ENCODE results near the gene DNAJB8. TPM values are rescaled to one million over a fixed set of nuclear protein-coding genes. Genes with fewer than 3 reads are reported as not detected.
A peak's percentile ranks its signal among the peaks of the same experiment; 100 is the strongest.

DNAJB8 gene
- total and polyA plus RNA-seq, 9 of the 15 experiments (the other 6 are each of a cell fraction or from before 2014, with no cell fraction given) = not detected

GRCh38 chr3:128487813-128488635, 21.3 kb upstream of the DNAJB8 start (continued):
- TF ChIP-seq CUX1 (CRISPR knock-in tag; IDR thresholded peaks at IDR 0.05) (no peak), TAF9B (IDR thresholded peaks at IDR 0.05; ENCODE audit: partially characterized antibody) (peak; percentile 25), ATF7 (IDR thresholded peaks at IDR 0.05) (0 out of 2 replicates have a peak, but pooled peaks have one; percentile 28), BACH1 (tag; IDR thresholded peaks at IDR 0.05) (no peak), GTF2A2 (tag; IDR thresholded peaks at IDR 0.05) (no peak), NR2F6 (CRISPR knock-in tag; IDR thresholded peaks at IDR 0.05) (no peak), ESRRA (IDR thresholded peaks at IDR 0.05; ENCODE audit: borderline replicate concordance, low read depth) (no peak), HCFC1 (IDR thresholded peaks at IDR 0.05; ENCODE audit: low read depth, low read length) (no peak)
- TF ChIP-seq, protein P1, sequence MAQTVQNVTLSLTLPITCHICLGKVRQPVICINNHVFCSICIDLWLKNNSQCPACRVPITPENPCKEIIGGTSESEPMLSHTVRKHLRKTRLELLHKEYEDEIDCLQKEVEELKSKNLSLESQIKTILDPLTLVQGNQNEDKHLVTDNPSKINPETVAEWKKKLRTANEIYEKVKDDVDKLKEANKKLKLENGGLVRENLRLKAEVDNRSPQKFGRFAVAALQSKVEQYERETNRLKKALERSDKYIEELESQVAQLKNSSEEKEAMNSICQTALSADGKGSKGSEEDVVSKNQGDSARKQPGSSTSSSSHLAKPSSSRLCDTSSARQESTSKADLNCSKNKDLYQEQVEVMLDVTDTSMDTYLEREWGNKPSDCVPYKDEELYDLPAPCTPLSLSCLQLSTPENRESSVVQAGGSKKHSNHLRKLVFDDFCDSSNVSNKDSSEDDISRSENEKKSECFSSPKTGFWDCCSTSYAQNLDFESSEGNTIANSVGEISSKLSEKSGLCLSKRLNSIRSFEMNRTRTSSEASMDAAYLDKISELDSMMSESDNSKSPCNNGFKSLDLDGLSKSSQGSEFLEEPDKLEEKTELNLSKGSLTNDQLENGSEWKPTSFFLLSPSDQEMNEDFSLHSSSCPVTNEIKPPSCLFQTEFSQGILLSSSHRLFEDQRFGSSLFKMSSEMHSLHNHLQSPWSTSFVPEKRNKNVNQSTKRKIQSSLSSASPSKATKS (CRISPR knock-in tag; IDR thresholded peaks at IDR 0.05) = no peak
- TF ChIP-seq, protein P2, sequence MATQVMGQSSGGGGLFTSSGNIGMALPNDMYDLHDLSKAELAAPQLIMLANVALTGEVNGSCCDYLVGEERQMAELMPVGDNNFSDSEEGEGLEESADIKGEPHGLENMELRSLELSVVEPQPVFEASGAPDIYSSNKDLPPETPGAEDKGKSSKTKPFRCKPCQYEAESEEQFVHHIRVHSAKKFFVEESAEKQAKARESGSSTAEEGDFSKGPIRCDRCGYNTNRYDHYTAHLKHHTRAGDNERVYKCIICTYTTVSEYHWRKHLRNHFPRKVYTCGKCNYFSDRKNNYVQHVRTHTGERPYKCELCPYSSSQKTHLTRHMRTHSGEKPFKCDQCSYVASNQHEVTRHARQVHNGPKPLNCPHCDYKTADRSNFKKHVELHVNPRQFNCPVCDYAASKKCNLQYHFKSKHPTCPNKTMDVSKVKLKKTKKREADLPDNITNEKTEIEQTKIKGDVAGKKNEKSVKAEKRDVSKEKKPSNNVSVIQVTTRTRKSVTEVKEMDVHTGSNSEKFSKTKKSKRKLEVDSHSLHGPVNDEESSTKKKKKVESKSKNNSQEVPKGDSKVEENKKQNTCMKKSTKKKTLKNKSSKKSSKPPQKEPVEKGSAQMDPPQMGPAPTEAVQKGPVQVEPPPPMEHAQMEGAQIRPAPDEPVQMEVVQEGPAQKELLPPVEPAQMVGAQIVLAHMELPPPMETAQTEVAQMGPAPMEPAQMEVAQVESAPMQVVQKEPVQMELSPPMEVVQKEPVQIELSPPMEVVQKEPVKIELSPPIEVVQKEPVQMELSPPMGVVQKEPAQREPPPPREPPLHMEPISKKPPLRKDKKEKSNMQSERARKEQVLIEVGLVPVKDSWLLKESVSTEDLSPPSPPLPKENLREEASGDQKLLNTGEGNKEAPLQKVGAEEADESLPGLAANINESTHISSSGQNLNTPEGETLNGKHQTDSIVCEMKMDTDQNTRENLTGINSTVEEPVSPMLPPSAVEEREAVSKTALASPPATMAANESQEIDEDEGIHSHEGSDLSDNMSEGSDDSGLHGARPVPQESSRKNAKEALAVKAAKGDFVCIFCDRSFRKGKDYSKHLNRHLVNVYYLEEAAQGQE (IDR thresholded peaks at IDR 0.05; ENCODE audit: borderline replicate concordance) = no peak
- TF ChIP-seq, protein P2 (CRISPR knock-in tag; IDR thresholded peaks at IDR 0.05; ENCODE audit: low read depth) = no peak

Measured in K562 (cell line).